GM21381 (cell line): Measurements from ENCODE around the gene DPYD.

Experiments
- ATAC-seq: cut with Tn5 transposase; IDR thresholded peaks from one replicate; pipeline ENCODE4 v1.9.1; 2021; ENCODE audit warnings: mild to moderate bottlenecking, moderate library complexity; ENCODE audit not compliant: unreplicated experiment

The DPYD gene

GRCh38 chr1:97331165-97331564, 589.7 kb downstream of the DPYD start:
- ATAC-seq = no peak

- no peak for ATAC-seq
Measured at GRCh38 chr1:97314685-97315084, 606.1 kb downstream of the DPYD start.

GRCh38 chr1:97308131-97308530, 612.7 kb downstream of the DPYD start:
- ATAC-seq = no peak

- ATAC-seq = no peak
Measured at GRCh38 chr1:97307568-97307967, 613.3 kb downstream of the DPYD start.

GRCh38 chr1:97307151-97307550, 613.7 kb downstream of the DPYD start:
- no peak for ATAC-seq

- ATAC-seq = no peak
Measured at GRCh38 chr1:97306504-97306903, 614.3 kb downstream of the DPYD start.

GRCh38 chr1:97304366-97304765, 616.5 kb downstream of the DPYD start:
- no peak for ATAC-seq

- ATAC-seq = no peak
Measured at GRCh38 chr1:97298966-97299365, 621.9 kb downstream of the DPYD start.

- no peak for ATAC-seq
Measured at GRCh38 chr1:97297611-97298010, 623.2 kb downstream of the DPYD start.

GRCh38 chr1:97281962-97282361, 638.9 kb downstream of the DPYD start:
- ATAC-seq = no peak

- no peak for ATAC-seq
Measured at GRCh38 chr1:97277891-97278654, 642.8 kb downstream of the DPYD start.

- no peak for ATAC-seq
Measured at GRCh38 chr1:97271916-97272788, 648.7 kb downstream of the DPYD start.

GRCh38 chr1:97270508-97271307, 650.1 kb downstream of the DPYD start:
- no peak for ATAC-seq

- no peak for ATAC-seq
Measured at GRCh38 chr1:97265630-97266029, 655.2 kb downstream of the DPYD start.

- ATAC-seq = no peak
Measured at GRCh38 chr1:97262842-97263241, 658.0 kb downstream of the DPYD start.

GRCh38 chr1:97258597-97258996, 662.2 kb downstream of the DPYD start:
- ATAC-seq = no peak

- no peak for ATAC-seq
Measured at GRCh38 chr1:97254731-97255463, 665.9 kb downstream of the DPYD start.

GRCh38 chr1:97252925-97253324, 667.9 kb downstream of the DPYD start:
- ATAC-seq = no peak

- ATAC-seq = no peak
Measured at GRCh38 chr1:97252076-97252475, 668.8 kb downstream of the DPYD start.

- no peak for ATAC-seq
Measured at GRCh38 chr1:97247196-97247595, 673.6 kb downstream of the DPYD start.

GRCh38 chr1:97245682-97246081, 675.2 kb downstream of the DPYD start:
- ATAC-seq = no peak
